ENCODE measurements around the gene CDHR3.

CDHR3 gene

GRCh38 chr7:106061301-106061979 lies 98.4 kb downstream of the CDHR3 start:
- Histone ChIP-seq H3K9ac (ENCODE audit: low read depth, low read length) (no peak overlapping the region), H3K36me3 (ENCODE audit: insufficient read depth, low read length) (no peaks in the 10 kb centered on the region), H3K9me3 (ENCODE audit: control insufficient read depth, insufficient read depth, low read length) (0 out of 2 replicates have a peak, but pooled peaks cover 8% of the 10 kb centered on the region), H3K4me1 (ENCODE audit: insufficient read depth, low read length) (peaks cover 3% of the 10 kb centered on the region; the same call in 1 of the 2 replicates)

- Histone ChIP-seq H3K9me3 (ENCODE audit: control insufficient read depth, insufficient read depth, low read length) (0 out of 2 replicates have a peak, but pooled peaks cover 8% of the 10 kb centered on the region), H3K36me3 (ENCODE audit: insufficient read depth, low read length) (no peaks in the 10 kb centered on the region), H3K4me1 (ENCODE audit: insufficient read depth, low read length) (peaks cover 3% of the 10 kb centered on the region; the same call in 1 of the 2 replicates), H3K9ac (ENCODE audit: low read depth, low read length) (no peak overlapping the region)
These were observed 98.9 kb downstream of the CDHR3 start for GRCh38 chr7:106062006-106062405.

GRCh38 chr7:106062521-106062931 lies 99.5 kb downstream of the CDHR3 start:
- H3K4me1 ChIP-seq (ENCODE audit: insufficient read depth, low read length), result peaks cover 3% of the 10 kb centered on the region; the same call in 1 of the 2 replicates
- no peaks in the 10 kb centered on the region for H3K36me3 ChIP-seq (ENCODE audit: insufficient read depth, low read length)
- H3K9me3 ChIP-seq (ENCODE audit: control insufficient read depth, insufficient read depth, low read length), result 0 out of 2 replicates have a peak, but pooled peaks cover 8% of the 10 kb centered on the region
- H3K9ac ChIP-seq (ENCODE audit: low read depth, low read length), result no peak overlapping the region

GRCh38 chr7:106063024-106063423 lies 100.0 kb downstream of the CDHR3 start:
- Histone ChIP-seq H3K4me1 (ENCODE audit: insufficient read depth, low read length) (peaks cover 3% of the 10 kb centered on the region; the same call in 1 of the 2 replicates), H3K36me3 (ENCODE audit: insufficient read depth, low read length) (no peaks in the 10 kb centered on the region), H3K9ac (ENCODE audit: low read depth, low read length) (no peak overlapping the region), H3K9me3 (ENCODE audit: control insufficient read depth, insufficient read depth, low read length) (0 out of 2 replicates have a peak, but pooled peaks cover 8% of the 10 kb centered on the region)

- Histone ChIP-seq H3K9me3 (ENCODE audit: control insufficient read depth, insufficient read depth, low read length) (0 out of 2 replicates have a peak, but pooled peaks cover 8% of the 10 kb centered on the region), H3K4me1 (ENCODE audit: insufficient read depth, low read length) (peaks cover 3% of the 10 kb centered on the region; the same call in 1 of the 2 replicates), H3K9ac (ENCODE audit: low read depth, low read length) (no peak overlapping the region), H3K36me3 (ENCODE audit: insufficient read depth, low read length) (no peaks in the 10 kb centered on the region)
These were observed 100.6 kb downstream of the CDHR3 start for GRCh38 chr7:106063692-106064091.

- H3K36me3 ChIP-seq (ENCODE audit: insufficient read depth, low read length), result no peaks in the 10 kb centered on the region
- H3K9ac ChIP-seq (ENCODE audit: low read depth, low read length), result no peak overlapping the region
- H3K4me1 ChIP-seq (ENCODE audit: insufficient read depth, low read length), result peaks cover 3% of the 10 kb centered on the region; the same call in 1 of the 2 replicates
- H3K9me3 ChIP-seq (ENCODE audit: control insufficient read depth, insufficient read depth, low read length), result 0 out of 2 replicates have a peak, but pooled peaks cover 8% of the 10 kb centered on the region
These were observed 101.3 kb downstream of the CDHR3 start for GRCh38 chr7:106064316-106064715.

- Histone ChIP-seq H3K36me3 (ENCODE audit: insufficient read depth, low read length) (no peaks in the 10 kb centered on the region), H3K9ac (ENCODE audit: low read depth, low read length) (no peak overlapping the region), H3K9me3 (ENCODE audit: control insufficient read depth, insufficient read depth, low read length) (0 out of 2 replicates have a peak, but pooled peaks cover 8% of the 10 kb centered on the region), H3K4me1 (ENCODE audit: insufficient read depth, low read length) (peaks cover 3% of the 10 kb centered on the region; the same call in 1 of the 2 replicates)
These were observed 101.9 kb downstream of the CDHR3 start for GRCh38 chr7:106064771-106065574.

GRCh38 chr7:106065575-106066500 lies 102.8 kb downstream of the CDHR3 start:
- no peak overlapping the region for H3K9ac ChIP-seq (ENCODE audit: low read depth, low read length)
- H3K36me3 ChIP-seq (ENCODE audit: insufficient read depth, low read length), result no peaks in the 10 kb centered on the region
- H3K9me3 ChIP-seq (ENCODE audit: control insufficient read depth, insufficient read depth, low read length), result 0 out of 2 replicates have a peak, but pooled peaks cover 3% of the 10 kb centered on the region
- H3K4me1 ChIP-seq (ENCODE audit: insufficient read depth, low read length), result peaks cover 3% of the 10 kb centered on the region; the same call in 1 of the 2 replicates

GRCh38 chr7:106067678-106068077 lies 104.6 kb downstream of the CDHR3 start:
- Histone ChIP-seq H3K36me3 (ENCODE audit: insufficient read depth, low read length) (no peaks in the 10 kb centered on the region), H3K9ac (ENCODE audit: low read depth, low read length) (no peak overlapping the region), H3K4me1 (ENCODE audit: insufficient read depth, low read length) (peaks cover 14% of the 10 kb centered on the region), H3K9me3 (ENCODE audit: control insufficient read depth, insufficient read depth, low read length) (no peaks in the 10 kb centered on the region)

GRCh38 chr7:106068538-106068961 lies 105.5 kb downstream of the CDHR3 start:
- H3K36me3 ChIP-seq (ENCODE audit: insufficient read depth, low read length), result no peaks in the 10 kb centered on the region
- H3K4me1 ChIP-seq (ENCODE audit: insufficient read depth, low read length), result peaks cover 14% of the 10 kb centered on the region
- H3K9ac ChIP-seq (ENCODE audit: low read depth, low read length), result no peak overlapping the region
- H3K9me3 ChIP-seq (ENCODE audit: control insufficient read depth, insufficient read depth, low read length), result no peaks in the 10 kb centered on the region

- Histone ChIP-seq H3K36me3 (ENCODE audit: insufficient read depth, low read length) (no peaks in the 10 kb centered on the region), H3K4me1 (ENCODE audit: insufficient read depth, low read length) (peaks cover 14% of the 10 kb centered on the region), H3K9me3 (ENCODE audit: control insufficient read depth, insufficient read depth, low read length) (no peaks in the 10 kb centered on the region), H3K9ac (ENCODE audit: low read depth, low read length) (no peak overlapping the region)
These were observed 105.9 kb downstream of the CDHR3 start for GRCh38 chr7:106068986-106069385.

GRCh38 chr7:106069471-106070200 lies 106.6 kb downstream of the CDHR3 start:
- Histone ChIP-seq H3K36me3 (ENCODE audit: insufficient read depth, low read length) (no peaks in the 10 kb centered on the region), H3K9me3 (ENCODE audit: control insufficient read depth, insufficient read depth, low read length) (no peaks in the 10 kb centered on the region), H3K9ac (ENCODE audit: low read depth, low read length) (no peak overlapping the region), H3K4me1 (ENCODE audit: insufficient read depth, low read length) (peaks cover 14% of the 10 kb centered on the region)

- Histone ChIP-seq H3K9ac (ENCODE audit: low read depth, low read length) (no peak overlapping the region), H3K4me1 (ENCODE audit: insufficient read depth, low read length) (peaks cover 11% of the 10 kb centered on the region), H3K36me3 (ENCODE audit: insufficient read depth, low read length) (no peaks in the 10 kb centered on the region), H3K9me3 (ENCODE audit: control insufficient read depth, insufficient read depth, low read length) (no peaks in the 10 kb centered on the region)
These were observed 107.1 kb downstream of the CDHR3 start for GRCh38 chr7:106070201-106070551.

Data from ES-I3 (cell line).